CD14-positive monocyte (primary cell): ENCODE data around the gene MTA1. TPM values are rescaled to one million over a fixed set of nuclear protein-coding genes. Genes with fewer than 3 reads are reported as not detected.
A peak's percentile ranks its signal among the peaks of the same experiment; 100 is the strongest.

Experiments used
- DNase-seq, 3 donors: peaks; one replicate each; pipeline ENCODE4 v3.0.0-alpha.2; 2011 to 2022
- H2AFZ ChIP-seq: 2 replicates; pipeline ENCODE4 v1.6.0; 2012; ENCODE audit warnings: mild to moderate bottlenecking, low read depth, low read length, inconsistent platforms; ENCODE audit not compliant: insufficient read depth, poor library complexity, severe bottlenecking
- H3K27ac ChIP-seq, 2 donors: 1 replicate in 1 of 2; 2 replicates in 1 of 2; pipeline ENCODE4 v1.5.1; 2012 to 2013; ENCODE audit warnings: low read length in 2 of 2, control low read depth in 1 of 2, inconsistent platforms in 1 of 2, low read depth in 1 of 2, mild to moderate bottlenecking in 1 of 2
- H3K27me3 ChIP-seq, 2 donors: one replicate each; pipeline versions ENCODE4 v1.6.0 to v1.6.1; 2011 to 2013; ENCODE audit warnings: low read length in 2 of 2; ENCODE audit not compliant: control insufficient read depth in 2 of 2, insufficient read depth in 2 of 2
- H3K36me3 ChIP-seq, 2 donors: replicated peaks in 1 of 2; 1 replicate in 1 of 2; 2 replicates in 1 of 2; pipeline versions ENCODE4 v1.5.1 to v1.6.1; 2012 to 2013; ENCODE audit warnings: low read length in 2 of 2, control low read depth in 1 of 2, inconsistent platforms in 1 of 2, mild to moderate bottlenecking in 1 of 2; ENCODE audit not compliant: insufficient read depth in 2 of 2, control insufficient read depth in 1 of 2
- H3K4me1 ChIP-seq, 2 donors: 1 replicate in 1 of 2; 2 replicates in 1 of 2; pipeline versions ENCODE4 v1.5.1 to v1.6.1; 2012 to 2013; ENCODE audit warnings: low read length in 2 of 2, control low read depth in 1 of 2, inconsistent platforms in 1 of 2, mild to moderate bottlenecking in 1 of 2, moderate library complexity in 1 of 2; ENCODE audit not compliant: insufficient read depth in 2 of 2, control insufficient read depth in 1 of 2
- H3K4me2 ChIP-seq: replicated peaks from 2 replicates; pipeline ENCODE3; 2012; ENCODE audit warnings: low read length, moderate library complexity, mild to moderate bottlenecking; ENCODE audit not compliant: poor library complexity, severe bottlenecking; ENCODE audit errors: extremely low read depth
- H3K4me3 ChIP-seq, 3 experiments: fragments of 200-600 bp in 1 of 3; sonication (generic) in 1 of 3; replicated peaks in 1 of 3; 1 replicate in 2 of 3; 2 replicates in 1 of 3; pipeline ENCODE4 v1.5.1; 2011 to 2013; ENCODE audit warnings: low read length in 3 of 3, mild to moderate bottlenecking in 3 of 3, control low read depth in 2 of 3, low read depth in 2 of 3, inconsistent platforms in 1 of 3, moderate library complexity in 1 of 3
- H3K79me2 ChIP-seq: 2 replicates; pipeline ENCODE4 v1.6.0; 2012; ENCODE audit warnings: mild to moderate bottlenecking, control low read depth, inconsistent platforms, low read length, moderate library complexity; ENCODE audit not compliant: insufficient read depth
- H3K9ac ChIP-seq: 2 replicates; pipeline ENCODE4 v1.6.0; 2017; ENCODE audit warnings: low read length, mild to moderate bottlenecking; ENCODE audit not compliant: insufficient read depth, poor library complexity, severe bottlenecking
- H3K9me3 ChIP-seq, 2 donors: replicated peaks in 1 of 2; 1 replicate in 1 of 2; 2 replicates in 1 of 2; pipeline versions ENCODE4 v1.5.1 to v1.6.1; 2012 to 2013; ENCODE audit warnings: low read length in 2 of 2, control low read depth in 1 of 2; ENCODE audit not compliant: control insufficient read depth in 1 of 2, insufficient read depth in 1 of 2
- H4K20me1 ChIP-seq: 2 replicates; pipeline ENCODE4 v1.6.0; 2012; ENCODE audit warnings: mild to moderate bottlenecking, low read length, control low read depth, moderate library complexity; ENCODE audit not compliant: insufficient read depth
- H3K27ac Mint-ChIP-seq, 7 donors: one replicate each; pipeline ENCODE4 v1.8.0; 2020; ENCODE audit warnings: mild to moderate bottlenecking in 7 of 7, mixed read lengths in 7 of 7, moderate library complexity in 6 of 7, inconsistent platforms in 2 of 7
- H3K27me3 Mint-ChIP-seq, 3 donors: one replicate each; pipeline ENCODE4 v1.8.0; 2021 to 2022; ENCODE audit warnings: low read depth in 3 of 3, mild to moderate bottlenecking in 3 of 3, mixed read lengths in 3 of 3, moderate library complexity in 3 of 3, inconsistent platforms in 1 of 3
- H3K36me3 Mint-ChIP-seq, 2 donors: one replicate each; pipeline ENCODE4 v1.8.0; 2020; ENCODE audit warnings: mixed read lengths in 2 of 2, inconsistent platforms in 1 of 2, mild to moderate bottlenecking in 1 of 2
- H3K4me1 Mint-ChIP-seq: one replicate; pipeline ENCODE4 v1.8.0; 2020; ENCODE audit warnings: mild to moderate bottlenecking, mixed read lengths
- H3K4me3 Mint-ChIP-seq, 2 donors: one replicate each; pipeline ENCODE4 v1.8.0; 2020; ENCODE audit warnings: mild to moderate bottlenecking in 2 of 2, mixed read lengths in 2 of 2, moderate library complexity in 1 of 2
- H3K9me3 Mint-ChIP-seq, 7 donors: one replicate each; pipeline ENCODE4 v1.8.0; 2020 to 2022; ENCODE audit warnings: mixed read lengths in 7 of 7, mild to moderate bottlenecking in 6 of 7, moderate library complexity in 6 of 7, inconsistent platforms in 2 of 7
- WGBS: methylation state at CpG from one replicate; pipeline ENCODE4 v1.1.5; 2013; ENCODE audit warnings: missing lambda C conversion rate; ENCODE audit not compliant: insufficient coverage; 5-methylcytosine and 5-hydroxymethylcytosine counted together
- intact Hi-C, 2 donors: fragments of 100-400 bp; cut with micrococcal nuclease; formaldehyde crosslinking; loops; one replicate each; pipeline versions ENCODE4 v1.15.0 to v1.15.1; 2023
- polyA plus RNA-seq, 3 donors: library from polyadenylated mRNA; depleted of rRNA in 1 of 3; unstranded in 2 of 3; stranded (reverse) in 1 of 3; fragments of 300-500 nt in 2 of 3; fragments of >200 nt in 1 of 3; fragmentation: Illumina TruSeq in 2 of 3; gene quantifications; 1 replicate in 2 of 3; 2 replicates in 1 of 3; pipeline ENCODE4 v1.2.3, GENCODE V29; 2012 to 2021
- TF ChIP-seq, protein P1 (sequence below): fragments of 200-600 bp; IDR thresholded peaks from one replicate; pipeline ENCODE4 v1.8.0; 2022; ENCODE audit warnings: antibody characterized with exemption, mild to moderate bottlenecking

The MTA1 gene
- polyA plus RNA-seq, 3 donors = 0.91 to 102 (median 2.0) TPM

DNA sequence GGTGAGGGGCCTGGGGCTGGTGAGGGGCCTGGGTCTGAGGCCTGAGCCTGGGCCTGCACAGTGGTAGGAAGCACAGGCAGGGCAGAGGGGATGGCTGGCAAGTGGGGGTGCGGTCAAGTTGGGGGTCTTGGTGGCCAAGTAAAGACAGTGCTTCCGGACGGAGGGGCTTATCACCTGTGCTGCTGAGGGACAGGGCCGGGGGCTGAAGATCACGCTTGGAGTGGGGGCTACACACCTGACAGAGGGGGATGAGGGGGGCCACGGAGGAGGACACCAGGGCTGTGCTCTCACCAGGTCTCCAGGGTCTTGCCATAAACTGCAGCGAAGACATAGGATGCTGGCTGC lies 83.6 kb downstream of the MTA1 start:
- Histone ChIP-seq H3K9me3 (no peaks in the 10 kb centered on the region), H3K4me1 (no peaks in the 10 kb centered on the region), H3K27ac (no peak overlapping the region), H3K9ac (no peak overlapping the region), H3K4me3 (no peak overlapping the region), H3K27me3 (peaks cover 0 to 4% of the 10 kb centered on the region in 2 donors), H3K36me3 (peaks cover under 1 to 4% of the 10 kb centered on the region in 2 donors), H3K4me2 (no peak overlapping the region), H2AFZ (no peak overlapping the region), H4K20me1 (no peaks in the 10 kb centered on the region), H3K79me2 (no peaks in the 10 kb centered on the region)
- TF ChIP-seq, protein P1, sequence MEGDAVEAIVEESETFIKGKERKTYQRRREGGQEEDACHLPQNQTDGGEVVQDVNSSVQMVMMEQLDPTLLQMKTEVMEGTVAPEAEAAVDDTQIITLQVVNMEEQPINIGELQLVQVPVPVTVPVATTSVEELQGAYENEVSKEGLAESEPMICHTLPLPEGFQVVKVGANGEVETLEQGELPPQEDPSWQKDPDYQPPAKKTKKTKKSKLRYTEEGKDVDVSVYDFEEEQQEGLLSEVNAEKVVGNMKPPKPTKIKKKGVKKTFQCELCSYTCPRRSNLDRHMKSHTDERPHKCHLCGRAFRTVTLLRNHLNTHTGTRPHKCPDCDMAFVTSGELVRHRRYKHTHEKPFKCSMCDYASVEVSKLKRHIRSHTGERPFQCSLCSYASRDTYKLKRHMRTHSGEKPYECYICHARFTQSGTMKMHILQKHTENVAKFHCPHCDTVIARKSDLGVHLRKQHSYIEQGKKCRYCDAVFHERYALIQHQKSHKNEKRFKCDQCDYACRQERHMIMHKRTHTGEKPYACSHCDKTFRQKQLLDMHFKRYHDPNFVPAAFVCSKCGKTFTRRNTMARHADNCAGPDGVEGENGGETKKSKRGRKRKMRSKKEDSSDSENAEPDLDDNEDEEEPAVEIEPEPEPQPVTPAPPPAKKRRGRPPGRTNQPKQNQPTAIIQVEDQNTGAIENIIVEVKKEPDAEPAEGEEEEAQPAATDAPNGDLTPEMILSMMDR = no peak
- 95% methylated on average over 7 of the region's 7 CpGs for WGBS
- peaks cover 0 to 9% of the 10 kb centered on the region in 2 donors for H3K36me3 Mint-ChIP-seq
- H3K27me3 Mint-ChIP-seq = peaks cover 21 to 30% (median 22%) of the 10 kb centered on the region in 3 donors
- no peak for DNase-seq
- no peak overlapping the region for H3K4me3 Mint-ChIP-seq
- H3K4me1 Mint-ChIP-seq = no peaks in the 10 kb centered on the region
- intact Hi-C loops = no loop called here
- H3K27ac Mint-ChIP-seq = peak overlapping the region in 1 of 7 donors; percentile 11
- no peaks in the 10 kb centered on the region for H3K9me3 Mint-ChIP-seq

DNA sequence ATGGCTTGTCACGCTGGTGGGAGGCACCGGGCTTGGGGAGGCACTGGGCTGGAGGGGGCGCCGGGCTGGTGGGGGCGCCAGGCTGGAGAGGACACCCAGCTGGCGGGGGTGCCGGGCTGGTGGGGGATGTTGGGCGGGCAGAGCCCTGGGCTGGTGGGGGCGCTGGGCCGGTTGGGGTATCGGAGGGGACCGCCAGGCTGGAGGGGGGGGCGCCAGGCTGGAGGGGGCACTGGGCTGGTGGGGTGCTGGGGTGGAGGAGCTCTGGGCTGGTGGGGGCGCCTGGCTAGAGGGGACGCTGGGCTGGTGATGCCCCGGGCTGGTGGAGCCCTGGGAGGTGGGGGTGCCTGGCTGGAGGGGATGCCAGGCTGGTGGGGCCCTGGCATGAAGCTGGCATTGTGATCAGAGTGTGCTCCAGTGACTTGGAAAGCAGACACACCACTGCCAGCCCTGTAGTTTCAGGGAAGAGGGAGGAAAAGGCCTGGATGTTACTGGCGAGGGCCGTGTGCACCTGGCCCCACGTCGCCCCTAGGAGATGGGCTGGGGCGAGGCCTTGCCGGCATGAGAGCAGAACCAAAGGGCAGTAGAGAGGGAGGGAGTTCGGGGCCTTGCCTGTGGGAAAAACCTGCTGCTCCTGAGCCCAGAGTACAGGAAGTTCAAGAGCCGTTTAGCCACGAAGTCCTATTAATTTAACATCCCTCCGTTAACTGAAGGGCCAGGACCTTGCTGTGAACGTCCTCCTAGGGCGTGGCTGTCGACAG lies 84.5 kb downstream of the MTA1 start:
- Histone ChIP-seq H3K4me2 (no peak overlapping the region), H3K27ac (no peak overlapping the region), H3K36me3 (no peaks in the 10 kb centered on the region), H4K20me1 (no peaks in the 10 kb centered on the region), H3K9me3 (no peaks in the 10 kb centered on the region), H2AFZ (no peak overlapping the region), H3K27me3 (peaks cover 0 to 4% of the 10 kb centered on the region in 2 donors), H3K9ac (no peak overlapping the region), H3K4me1 (no peaks in the 10 kb centered on the region), H3K4me3 (no peak overlapping the region), H3K79me2 (no peaks in the 10 kb centered on the region)
- peaks cover 0 to 2% (median 0%) of the 10 kb centered on the region in 7 donors for H3K9me3 Mint-ChIP-seq
- H3K27ac Mint-ChIP-seq = no peak overlapping the region
- TF ChIP-seq, protein P1 = no peak
- peaks cover 25 to 34% (median 28%) of the 10 kb centered on the region in 3 donors for H3K27me3 Mint-ChIP-seq
- intact Hi-C loops = no loop called here
- no peak for DNase-seq
- H3K4me1 Mint-ChIP-seq = no peaks in the 10 kb centered on the region
- no peak overlapping the region for H3K4me3 Mint-ChIP-seq
- peaks cover 0 to under 1% of the 10 kb centered on the region in 2 donors for H3K36me3 Mint-ChIP-seq
- WGBS = 70% methylated on average over 17 of the region's 29 CpGs
